CD14-positive monocyte (primary cell): ENCODE results near the gene CRYBG3. TPM values are rescaled to one million over a fixed set of nuclear protein-coding genes. Genes with fewer than 3 reads are reported as not detected.

Source experiments
- DNase-seq, 3 donors: peaks; one replicate each; pipeline ENCODE4 v3.0.0-alpha.2; 2011 to 2022
- H2AFZ ChIP-seq: 2 replicates; pipeline ENCODE4 v1.6.0; 2012; ENCODE audit warnings: mild to moderate bottlenecking, low read depth, low read length, inconsistent platforms; ENCODE audit not compliant: insufficient read depth, poor library complexity, severe bottlenecking
- H3K27ac ChIP-seq, 2 donors: 1 replicate in 1 of 2; 2 replicates in 1 of 2; pipeline ENCODE4 v1.5.1; 2012 to 2013; ENCODE audit warnings: low read length in 2 of 2, control low read depth in 1 of 2, inconsistent platforms in 1 of 2, low read depth in 1 of 2, mild to moderate bottlenecking in 1 of 2
- H3K27me3 ChIP-seq, 2 donors: one replicate each; pipeline versions ENCODE4 v1.6.0 to v1.6.1; 2011 to 2013; ENCODE audit warnings: low read length in 2 of 2; ENCODE audit not compliant: control insufficient read depth in 2 of 2, insufficient read depth in 2 of 2
- H3K36me3 ChIP-seq, 2 donors: replicated peaks in 1 of 2; 1 replicate in 1 of 2; 2 replicates in 1 of 2; pipeline versions ENCODE4 v1.5.1 to v1.6.1; 2012 to 2013; ENCODE audit warnings: low read length in 2 of 2, control low read depth in 1 of 2, inconsistent platforms in 1 of 2, mild to moderate bottlenecking in 1 of 2; ENCODE audit not compliant: insufficient read depth in 2 of 2, control insufficient read depth in 1 of 2
- H3K4me1 ChIP-seq, 2 donors: 1 replicate in 1 of 2; 2 replicates in 1 of 2; pipeline versions ENCODE4 v1.5.1 to v1.6.1; 2012 to 2013; ENCODE audit warnings: low read length in 2 of 2, control low read depth in 1 of 2, inconsistent platforms in 1 of 2, mild to moderate bottlenecking in 1 of 2, moderate library complexity in 1 of 2; ENCODE audit not compliant: insufficient read depth in 2 of 2, control insufficient read depth in 1 of 2
- H3K4me2 ChIP-seq: replicated peaks from 2 replicates; pipeline ENCODE3; 2012; ENCODE audit warnings: low read length, moderate library complexity, mild to moderate bottlenecking; ENCODE audit not compliant: poor library complexity, severe bottlenecking; ENCODE audit errors: extremely low read depth
- H3K4me3 ChIP-seq, 3 experiments: fragments of 200-600 bp in 1 of 3; sonication (generic) in 1 of 3; replicated peaks in 1 of 3; 1 replicate in 2 of 3; 2 replicates in 1 of 3; pipeline ENCODE4 v1.5.1; 2011 to 2013; ENCODE audit warnings: low read length in 3 of 3, mild to moderate bottlenecking in 3 of 3, control low read depth in 2 of 3, low read depth in 2 of 3, inconsistent platforms in 1 of 3, moderate library complexity in 1 of 3
- H3K79me2 ChIP-seq: 2 replicates; pipeline ENCODE4 v1.6.0; 2012; ENCODE audit warnings: mild to moderate bottlenecking, control low read depth, inconsistent platforms, low read length, moderate library complexity; ENCODE audit not compliant: insufficient read depth
- H3K9ac ChIP-seq: 2 replicates; pipeline ENCODE4 v1.6.0; 2017; ENCODE audit warnings: low read length, mild to moderate bottlenecking; ENCODE audit not compliant: insufficient read depth, poor library complexity, severe bottlenecking
- H3K9me3 ChIP-seq, 2 donors: replicated peaks in 1 of 2; 1 replicate in 1 of 2; 2 replicates in 1 of 2; pipeline versions ENCODE4 v1.5.1 to v1.6.1; 2012 to 2013; ENCODE audit warnings: low read length in 2 of 2, control low read depth in 1 of 2; ENCODE audit not compliant: control insufficient read depth in 1 of 2, insufficient read depth in 1 of 2
- H4K20me1 ChIP-seq: 2 replicates; pipeline ENCODE4 v1.6.0; 2012; ENCODE audit warnings: mild to moderate bottlenecking, low read length, control low read depth, moderate library complexity; ENCODE audit not compliant: insufficient read depth
- H3K27ac Mint-ChIP-seq, 7 donors: one replicate each; pipeline ENCODE4 v1.8.0; 2020; ENCODE audit warnings: mild to moderate bottlenecking in 7 of 7, mixed read lengths in 7 of 7, moderate library complexity in 6 of 7, inconsistent platforms in 2 of 7
- H3K27me3 Mint-ChIP-seq, 3 donors: one replicate each; pipeline ENCODE4 v1.8.0; 2021 to 2022; ENCODE audit warnings: low read depth in 3 of 3, mild to moderate bottlenecking in 3 of 3, mixed read lengths in 3 of 3, moderate library complexity in 3 of 3, inconsistent platforms in 1 of 3
- H3K36me3 Mint-ChIP-seq, 2 donors: one replicate each; pipeline ENCODE4 v1.8.0; 2020; ENCODE audit warnings: mixed read lengths in 2 of 2, inconsistent platforms in 1 of 2, mild to moderate bottlenecking in 1 of 2
- H3K4me1 Mint-ChIP-seq: one replicate; pipeline ENCODE4 v1.8.0; 2020; ENCODE audit warnings: mild to moderate bottlenecking, mixed read lengths
- H3K4me3 Mint-ChIP-seq, 2 donors: one replicate each; pipeline ENCODE4 v1.8.0; 2020; ENCODE audit warnings: mild to moderate bottlenecking in 2 of 2, mixed read lengths in 2 of 2, moderate library complexity in 1 of 2
- H3K9me3 Mint-ChIP-seq, 7 donors: one replicate each; pipeline ENCODE4 v1.8.0; 2020 to 2022; ENCODE audit warnings: mixed read lengths in 7 of 7, mild to moderate bottlenecking in 6 of 7, moderate library complexity in 6 of 7, inconsistent platforms in 2 of 7
- WGBS: methylation state at CpG from one replicate; pipeline ENCODE4 v1.1.5; 2013; ENCODE audit warnings: missing lambda C conversion rate; ENCODE audit not compliant: insufficient coverage; 5-methylcytosine and 5-hydroxymethylcytosine counted together
- intact Hi-C, 2 donors: fragments of 100-400 bp; cut with micrococcal nuclease; formaldehyde crosslinking; loops; one replicate each; pipeline versions ENCODE4 v1.15.0 to v1.15.1; 2023
- polyA plus RNA-seq, 3 donors: library from polyadenylated mRNA; depleted of rRNA in 1 of 3; unstranded in 2 of 3; stranded (reverse) in 1 of 3; fragments of 300-500 nt in 2 of 3; fragments of >200 nt in 1 of 3; fragmentation: Illumina TruSeq in 2 of 3; gene quantifications; 1 replicate in 2 of 3; 2 replicates in 1 of 3; pipeline ENCODE4 v1.2.3, GENCODE V29; 2012 to 2021
- TF ChIP-seq, protein P1 (sequence below): fragments of 200-600 bp; IDR thresholded peaks from one replicate; pipeline ENCODE4 v1.8.0; 2022; ENCODE audit warnings: antibody characterized with exemption, mild to moderate bottlenecking

Gene CRYBG3
- polyA plus RNA-seq, 3 donors: 2.3 to 6.8 (median 5.3) TPM

DNA sequence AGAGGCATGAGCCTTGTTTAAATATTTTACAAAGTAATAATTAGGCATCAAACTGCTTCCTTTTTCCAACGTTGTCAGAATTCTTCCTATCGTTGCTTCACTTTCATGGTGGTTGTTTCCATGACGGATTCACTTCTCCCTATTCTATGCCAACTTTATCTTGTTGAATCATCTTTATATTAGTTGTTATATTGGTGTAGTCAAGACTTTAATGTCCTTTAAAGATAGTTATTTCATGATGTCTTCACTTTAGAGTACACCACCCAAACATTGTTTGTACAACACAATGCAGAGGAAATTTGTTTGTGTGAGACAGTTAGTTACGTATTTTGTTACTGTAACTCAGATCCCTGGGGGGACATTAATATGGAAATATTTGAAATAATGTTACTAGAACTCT lies 61.9 kb downstream of the CRYBG3 start:
- H3K4me3 ChIP-seq: no peak overlapping the region
- H3K36me3 ChIP-seq: peaks cover 51 to 77% of the 10 kb centered on the region in 2 donors
- no peak overlapping the region for H3K27ac ChIP-seq
- WGBS: no CpG with 5 or more reads among the region's 4 CpGs
- H3K27me3 Mint-ChIP-seq: no peaks in the 10 kb centered on the region
- H4K20me1 ChIP-seq: no peaks in the 10 kb centered on the region
- H3K4me3 Mint-ChIP-seq: no peak overlapping the region
- no peak overlapping the region for H3K9ac ChIP-seq
- intact Hi-C loops: no loop called here
- H3K4me1 Mint-ChIP-seq: peaks cover 19% of the 10 kb centered on the region
- no peak for DNase-seq
- H3K4me1 ChIP-seq: peaks cover 0 to 9% of the 10 kb centered on the region in 2 donors
- H3K4me2 ChIP-seq: no peak overlapping the region
- H3K36me3 Mint-ChIP-seq: peaks cover 60 to 73% of the 10 kb centered on the region in 2 donors
- H3K9me3 Mint-ChIP-seq: peaks cover 0 to 2% (median 0%) of the 10 kb centered on the region in 7 donors
- no peaks in the 10 kb centered on the region for H3K79me2 ChIP-seq
- H2AFZ ChIP-seq: no peak overlapping the region
- no peaks in the 10 kb centered on the region for H3K9me3 ChIP-seq
- no peak overlapping the region for H3K27ac Mint-ChIP-seq
- no peaks in the 10 kb centered on the region for H3K27me3 ChIP-seq
- TF ChIP-seq, protein P1, sequence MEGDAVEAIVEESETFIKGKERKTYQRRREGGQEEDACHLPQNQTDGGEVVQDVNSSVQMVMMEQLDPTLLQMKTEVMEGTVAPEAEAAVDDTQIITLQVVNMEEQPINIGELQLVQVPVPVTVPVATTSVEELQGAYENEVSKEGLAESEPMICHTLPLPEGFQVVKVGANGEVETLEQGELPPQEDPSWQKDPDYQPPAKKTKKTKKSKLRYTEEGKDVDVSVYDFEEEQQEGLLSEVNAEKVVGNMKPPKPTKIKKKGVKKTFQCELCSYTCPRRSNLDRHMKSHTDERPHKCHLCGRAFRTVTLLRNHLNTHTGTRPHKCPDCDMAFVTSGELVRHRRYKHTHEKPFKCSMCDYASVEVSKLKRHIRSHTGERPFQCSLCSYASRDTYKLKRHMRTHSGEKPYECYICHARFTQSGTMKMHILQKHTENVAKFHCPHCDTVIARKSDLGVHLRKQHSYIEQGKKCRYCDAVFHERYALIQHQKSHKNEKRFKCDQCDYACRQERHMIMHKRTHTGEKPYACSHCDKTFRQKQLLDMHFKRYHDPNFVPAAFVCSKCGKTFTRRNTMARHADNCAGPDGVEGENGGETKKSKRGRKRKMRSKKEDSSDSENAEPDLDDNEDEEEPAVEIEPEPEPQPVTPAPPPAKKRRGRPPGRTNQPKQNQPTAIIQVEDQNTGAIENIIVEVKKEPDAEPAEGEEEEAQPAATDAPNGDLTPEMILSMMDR: no peak

DNA sequence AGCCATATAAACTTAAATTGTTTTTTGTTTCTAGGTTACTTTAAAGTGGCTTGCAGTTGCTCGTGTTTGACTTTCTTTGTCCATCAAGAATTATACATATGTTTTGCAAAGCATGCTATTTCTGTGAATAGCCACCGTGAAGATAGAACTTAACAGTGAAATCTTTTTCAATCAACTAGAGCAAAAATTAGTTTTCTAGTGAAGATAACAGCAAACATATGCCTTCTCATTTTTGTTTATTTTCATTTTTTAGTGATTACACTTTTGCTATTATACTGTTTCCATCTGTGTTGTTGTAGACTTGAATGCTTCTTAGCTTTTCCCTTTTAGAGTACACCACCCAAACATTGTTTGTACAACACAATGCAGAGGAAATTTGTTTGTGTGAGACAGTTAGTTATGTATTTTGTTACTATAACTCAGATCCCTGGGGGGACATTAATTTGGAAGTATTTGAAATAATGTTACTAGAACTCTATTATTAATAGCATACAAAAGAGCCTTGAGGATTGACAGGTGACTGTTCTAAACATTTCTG lies 62.8 kb downstream of the CRYBG3 start:
- Histone ChIP-seq H3K36me3 (peaks cover 57 to 86% of the 10 kb centered on the region in 2 donors), H3K4me2 (no peak overlapping the region), H3K4me1 (peaks cover 0 to 9% of the 10 kb centered on the region in 2 donors), H3K79me2 (no peaks in the 10 kb centered on the region), H3K9ac (no peak overlapping the region), H3K9me3 (no peaks in the 10 kb centered on the region), H2AFZ (no peak overlapping the region), H3K4me3 (no peak overlapping the region), H3K27ac (no peak overlapping the region), H3K27me3 (no peaks in the 10 kb centered on the region), H4K20me1 (no peaks in the 10 kb centered on the region)
- intact Hi-C loops: no loop called here
- Mint-ChIP-seq H3K4me1 (peaks cover 17% of the 10 kb centered on the region), H3K27ac (no peak overlapping the region), H3K36me3 (peaks cover 65 to 81% of the 10 kb centered on the region in 2 donors), H3K9me3 (peaks cover 0 to 2% (median 0%) of the 10 kb centered on the region in 7 donors), H3K27me3 (no peaks in the 10 kb centered on the region), H3K4me3 (no peak overlapping the region)
- TF ChIP-seq, protein P1: no peak
- no peak for DNase-seq
- 100% methylated on average over 1 of the region's 2 CpGs for WGBS
